IMR-90 (cell line): ENCODE results near the gene CD81. TPM values are rescaled to one million over a fixed set of nuclear protein-coding genes. Genes with fewer than 3 reads are reported as not detected.

ENCODE experiments used
- ATAC-seq: fragments of 200-7000 bp; cut with Tn5 transposase; 2 replicates; pipeline ENCODE4 v1.9.1; 2020; ENCODE audit warnings: low read depth, mild to moderate bottlenecking, moderate library complexity
- BruUV-seq: library from RNA; stranded (reverse); fragments of 400-500 nt; replicated peaks from 2 replicates; lab custom pipeline; 2021; lab: Mats Ljungman, UMichigan
- CTCF ChIA-PET: fragments of 300-600 bp; formaldehyde crosslinking; extraction: SDS; loops from one replicate; lab custom pipeline; 2021; ENCODE audit warnings: antibody characterized with exemption; lab: Yijun Ruan, JAX
- POLR2A ChIA-PET: fragments of 300-600 bp; sonication (Branson Sonifier 250); formaldehyde crosslinking; loops from one replicate; lab custom pipeline; 2022; ENCODE audit warnings: antibody characterized with exemption; ENCODE audit not compliant: unreplicated experiment; lab: Charles Lee
- DNase-seq: peaks from one replicate; pipeline ENCODE4 v3.0.0; 2013
- H2AFZ ChIP-seq: replicated peaks from 2 replicates; pipeline ENCODE3; 2013; ENCODE audit warnings: low read length, mild to moderate bottlenecking; ENCODE audit not compliant: poor library complexity
- H2AK5ac ChIP-seq: 2 replicates; pipeline ENCODE4 v1.6.1; 2013; ENCODE audit warnings: low read depth, low read length, inconsistent platforms
- H2AK9ac ChIP-seq: replicated peaks from 2 replicates; pipeline ENCODE3; 2013; ENCODE audit warnings: mild to moderate bottlenecking, low read depth, low read length, moderate library complexity; ENCODE audit not compliant: poor library complexity
- H2BK120ac ChIP-seq: 2 replicates; pipeline ENCODE4 v1.6.1; 2013; ENCODE audit warnings: low read depth, low read length, inconsistent platforms
- H2BK15ac ChIP-seq: 3 replicates; pipeline ENCODE4 v1.6.1; 2013; ENCODE audit warnings: low read depth, low read length, inconsistent platforms
- H2BK20ac ChIP-seq: 2 replicates; pipeline ENCODE4 v1.6.1; 2013; ENCODE audit warnings: low read depth, mild to moderate bottlenecking, inconsistent platforms, low read length, moderate library complexity
- H2BK5ac ChIP-seq: 2 replicates; pipeline ENCODE4 v1.6.1; 2013; ENCODE audit warnings: mild to moderate bottlenecking, low read depth, low read length, inconsistent platforms; ENCODE audit not compliant: poor library complexity, severe bottlenecking
- H3K14ac ChIP-seq: replicated peaks from 2 replicates; pipeline ENCODE4 v1.6.1; 2013; ENCODE audit warnings: low read depth, low read length, inconsistent platforms
- H3K18ac ChIP-seq: 2 replicates; pipeline ENCODE4 v1.6.1; 2013; ENCODE audit warnings: low read depth, low read length, control low read depth
- H3K23ac ChIP-seq: 2 replicates; pipeline ENCODE4 v1.6.1; 2013; ENCODE audit warnings: low read depth, low read length, inconsistent platforms
- H3K27ac ChIP-seq: 2 replicates; pipeline ENCODE4 v1.5.1; 2013; ENCODE audit warnings: mild to moderate bottlenecking, control low read depth, low read length; ENCODE audit not compliant: insufficient read depth
- H3K27me3 ChIP-seq: 2 replicates; pipeline ENCODE4 v1.6.1; 2013; ENCODE audit warnings: low read length; ENCODE audit not compliant: control insufficient read depth, insufficient read depth
- H3K36me3 ChIP-seq: 2 replicates; pipeline ENCODE4 v1.6.1; 2013; ENCODE audit warnings: low read length, mixed read lengths; ENCODE audit not compliant: control insufficient read depth, insufficient read depth
- H3K4ac ChIP-seq: 2 replicates; pipeline ENCODE4 v1.6.1; 2013; ENCODE audit warnings: low read depth, low read length, inconsistent platforms
- H3K4me1 ChIP-seq: 2 replicates; pipeline ENCODE4 v1.6.1; 2013; ENCODE audit warnings: low read length, mixed read lengths; ENCODE audit not compliant: control insufficient read depth, insufficient read depth
- H3K4me2 ChIP-seq: 2 replicates; pipeline ENCODE4 v1.6.1; 2013; ENCODE audit warnings: low read depth, mild to moderate bottlenecking, control low read depth, low read length, moderate library complexity
- H3K4me3 ChIP-seq: 2 replicates; pipeline ENCODE4 v1.5.1; 2013; ENCODE audit warnings: low read depth, mild to moderate bottlenecking, control low read depth, low read length, moderate library complexity; ENCODE audit not compliant: insufficient read depth
- H3K56ac ChIP-seq: 2 replicates; pipeline ENCODE4 v1.6.1; 2013; ENCODE audit warnings: low read length, inconsistent platforms; ENCODE audit not compliant: insufficient read depth; ENCODE audit errors: extremely low read depth
- H3K79me1 ChIP-seq, 2 experiments: 2 replicates each; pipeline ENCODE4 v1.6.1; 2013; ENCODE audit warnings: low read length in 2 of 2, inconsistent platforms in 1 of 2, low read depth in 1 of 2
- H3K9ac ChIP-seq: 2 replicates; pipeline ENCODE4 v1.6.1; 2013; ENCODE audit warnings: low read depth, low read length, control low read depth
- H3K9me1 ChIP-seq: 2 replicates; pipeline ENCODE4 v1.6.1; 2013; ENCODE audit warnings: low read length, inconsistent platforms; ENCODE audit not compliant: insufficient read depth
- H3K9me3 ChIP-seq: 2 replicates; pipeline ENCODE4 v1.6.1; 2013; ENCODE audit warnings: low read length; ENCODE audit not compliant: control insufficient read depth, insufficient read depth
- H4K20me1 ChIP-seq: 2 replicates; pipeline ENCODE4 v1.6.1; 2013; ENCODE audit warnings: low read length, inconsistent platforms; ENCODE audit not compliant: insufficient read depth
- H4K5ac ChIP-seq: 2 replicates; pipeline ENCODE4 v1.6.1; 2013; ENCODE audit warnings: mild to moderate bottlenecking, low read depth, low read length, control low read depth
- H4K8ac ChIP-seq, 2 experiments: 2 replicates each; pipeline ENCODE4 v1.6.1; 2013; ENCODE audit warnings: low read depth in 2 of 2, low read length in 2 of 2, control low read depth in 1 of 2, inconsistent platforms in 1 of 2
- H4K91ac ChIP-seq: 2 replicates; pipeline ENCODE4 v1.6.1; 2013; ENCODE audit warnings: low read depth, low read length, inconsistent platforms; ENCODE audit not compliant: insufficient read depth
- BHLHE40 ChIP-seq: fragments of 150-350 bp; IDR thresholded peaks from 2 replicates; pipeline ENCODE4 v1.6.1; 2016; ENCODE audit warnings: mild to moderate bottlenecking, low read depth, low read length
- CEBPB ChIP-seq: IDR thresholded peaks from 2 replicates; pipeline ENCODE4 v1.6.1; 2012; ENCODE audit warnings: low read depth, low read length, improper control_type of control experiment
- CHD1 ChIP-seq: IDR thresholded peaks from 2 replicates; pipeline ENCODE4 v1.6.1; 2012; ENCODE audit warnings: low read depth, low read length, improper control_type of control experiment
- CTCF ChIP-seq: conservative IDR thresholded peaks from 2 replicates; pipeline ENCODE4 v1.5.1; 2012; ENCODE audit warnings: mild to moderate bottlenecking, low read depth, low read length, improper control_type of control experiment
- ELK1 ChIP-seq: fragments of 150-350 bp; IDR thresholded peaks from 2 replicates; pipeline ENCODE4 v1.6.1; 2016; ENCODE audit warnings: low read depth, mild to moderate bottlenecking, low read length, moderate library complexity, borderline replicate concordance
- FOS ChIP-seq: fragments of 150-350 bp; IDR thresholded peaks from 2 replicates; pipeline ENCODE4 v1.6.1; 2016; ENCODE audit warnings: low read depth, low read length
- MAFK ChIP-seq: IDR thresholded peaks from 2 replicates; pipeline ENCODE4 v1.6.1; 2012; ENCODE audit warnings: low read depth, low read length, improper control_type of control experiment
- MAZ ChIP-seq: IDR thresholded peaks from 2 replicates; pipeline ENCODE4 v1.6.1; 2012; ENCODE audit warnings: low read depth, mild to moderate bottlenecking, low read length, improper control_type of control experiment, moderate library complexity, borderline replicate concordance
- MXI1 ChIP-seq: IDR thresholded peaks from 2 replicates; pipeline ENCODE4 v1.6.1; 2012; ENCODE audit warnings: low read depth, mild to moderate bottlenecking, low read length, moderate library complexity, borderline replicate concordance
- NFE2L2 ChIP-seq: fragments of 150-350 bp; IDR thresholded peaks from 2 replicates; pipeline ENCODE4 v1.6.1; 2016; ENCODE audit warnings: low read depth, mild to moderate bottlenecking, low read length
- POLR2A ChIP-seq: IDR thresholded peaks from 2 replicates; pipeline ENCODE4 v1.6.1; 2012; ENCODE audit warnings: mild to moderate bottlenecking, low read depth, low read length
- RAD21 ChIP-seq: IDR thresholded peaks from 2 replicates; pipeline ENCODE4 v1.6.1; 2012; ENCODE audit warnings: low read length, improper control_type of control experiment
- RCOR1 ChIP-seq: IDR thresholded peaks from 2 replicates; pipeline ENCODE4 v1.6.1; 2012; ENCODE audit warnings: mild to moderate bottlenecking, low read length, improper control_type of control experiment; ENCODE audit not compliant: insufficient replicate concordance
- RFX5 ChIP-seq: IDR thresholded peaks from 2 replicates; pipeline ENCODE4 v1.8.0; 2012; ENCODE audit warnings: low read depth, mild to moderate bottlenecking, low read length, moderate library complexity
- SMC3 ChIP-seq: fragments of 150-350 bp; IDR thresholded peaks from 2 replicates; pipeline ENCODE4 v1.6.1; 2016; ENCODE audit warnings: low read depth, mild to moderate bottlenecking, antibody characterized with exemption, low read length, moderate library complexity
- USF2 ChIP-seq: fragments of 150-350 bp; IDR thresholded peaks from 2 replicates; pipeline ENCODE4 v1.6.1; 2017; ENCODE audit warnings: mild to moderate bottlenecking, antibody characterized with exemption, low read length, low read depth
- WGBS, 2 experiments: methylation state at CpG; one replicate each; pipeline versions ENCODE4 v1.1.5 to v1.1.7; 2013; ENCODE audit warnings: missing lambda C conversion rate in 2 of 2; ENCODE audit not compliant: insufficient read length in 1 of 2; ENCODE audit errors: extremely low coverage in 2 of 2; 5-methylcytosine and 5-hydroxymethylcytosine counted together
- dilution Hi-C: fragments of 300-500 bp; cut with HindIII; formaldehyde crosslinking; loops from one replicate; pipeline ENCODE4 v1.14.3; 2018; ENCODE audit warnings: low sequenced_read_pairs; ENCODE audit not compliant: unreplicated experiment
- in situ Hi-C: fragments of 300-500 bp; cut with MboI; formaldehyde crosslinking; loops from 3 replicates; pipeline ENCODE4 v1.14.3; 2019; ENCODE audit warnings: low sequenced_read_pairs, inconsistent platforms, mixed read lengths
- intact Hi-C: fragments of 100-400 bp; cut with micrococcal nuclease; formaldehyde crosslinking; loops from 2 replicates; pipeline ENCODE4 v1.10.0; 2022
- polyA plus RNA-seq, 3 experiments: library from polyadenylated mRNA; depleted of rRNA; stranded (reverse); fragments of >200 nt; gene quantifications; 2 replicates each; pipeline ENCODE4 v1.2.3, GENCODE V29; 2012; ENCODE audit warnings: low replicate concordance in 1 of 3
- total RNA-seq: library from RNA; depleted of rRNA; stranded (reverse); fragments of >200 nt; gene quantifications from 2 replicates; pipeline ENCODE4 v1.2.3, GENCODE V29; 2012

The CD81 gene
- total and polyA plus RNA-seq, 2 of the 4 experiments (the other 2 are of a cell fraction) = 159 to 689 TPM

- no peak overlapping the region for H4K5ac ChIP-seq
- H2AK9ac ChIP-seq = no peak overlapping the region
- H3K23ac ChIP-seq = no peak overlapping the region
- H4K8ac ChIP-seq = no peak overlapping the region
- BruUV-seq = no TSS peak
- DNase-seq (no peak), ATAC-seq (no peak)
- ChIA-PET POLR2A (no interaction called here), CTCF (interaction anchor here (0.7 to 1.3 kb wide), 2 partner anchors 107 to 121 kb away, joined by 3 read pairs; no protein-coding TSS in a partner anchor)
- no peaks in the 10 kb centered on the region for H3K79me1 ChIP-seq
- no peak overlapping the region for H3K27ac ChIP-seq
- H3K4me3 ChIP-seq = no peak overlapping the region
- no peaks in the 10 kb centered on the region for H3K9me1 ChIP-seq
- no peak overlapping the region for H2BK5ac ChIP-seq
- H3K18ac ChIP-seq = no peak overlapping the region
- H3K56ac ChIP-seq = no peak overlapping the region
- no peak for TF ChIP-seq SMC3
- no peak for TF ChIP-seq USF2
- no peak for TF ChIP-seq RFX5
- no peak for TF ChIP-seq CTCF
- TF ChIP-seq RAD21 = no peak
- TF ChIP-seq NFE2L2 = no peak
- no peak for TF ChIP-seq MAZ
- TF ChIP-seq CEBPB = no peak
- TF ChIP-seq BHLHE40 = no peak
- no peak for TF ChIP-seq ELK1
- TF ChIP-seq POLR2A = no peak
- no peak for TF ChIP-seq MXI1
- TF ChIP-seq CHD1 = no peak
- TF ChIP-seq MAFK = no peak
- TF ChIP-seq FOS = no peak
- TF ChIP-seq RCOR1 = no peak
- dilution Hi-C loops = no loop called here
- H4K91ac ChIP-seq = no peak overlapping the region
- no peaks in the 10 kb centered on the region for H4K20me1 ChIP-seq
- H2AFZ ChIP-seq = no peak overlapping the region
- H2AK5ac ChIP-seq = no peak overlapping the region
- H2BK15ac ChIP-seq = no peak overlapping the region
- intact Hi-C loops = no loop called here
- no peaks in the 10 kb centered on the region for H3K36me3 ChIP-seq
- H2BK120ac ChIP-seq = no peak overlapping the region
- no peak overlapping the region for H3K4me2 ChIP-seq
- H3K9ac ChIP-seq = no peak overlapping the region
- no peak overlapping the region for H3K14ac ChIP-seq
- no peaks in the 10 kb centered on the region for H3K4me1 ChIP-seq
- H2BK20ac ChIP-seq = no peak overlapping the region
- peaks cover 11% of the 10 kb centered on the region; the same call in 1 of the 2 replicates for H3K27me3 ChIP-seq
- no CpG with 5 or more reads among the region's 13 CpGs for WGBS, 2 experiments
- in situ Hi-C loops = loop anchor here (5.0 to 10.0 kb wide), 2 partner anchors 106 to 469 kb away; no protein-coding TSS in a partner anchor
- H3K4ac ChIP-seq = no peak overlapping the region
- no peaks in the 10 kb centered on the region for H3K9me3 ChIP-seq
Observed at GRCh38 chr11:2426221-2426620, 49.1 kb downstream of the CD81 start.
